Measurements from ENCODE around the gene CSNK2A3.

GRCh38 chr11:11322101-11322500, 30.9 kb downstream of the CSNK2A3 start:
- TF ChIP-seq, protein P1, sequence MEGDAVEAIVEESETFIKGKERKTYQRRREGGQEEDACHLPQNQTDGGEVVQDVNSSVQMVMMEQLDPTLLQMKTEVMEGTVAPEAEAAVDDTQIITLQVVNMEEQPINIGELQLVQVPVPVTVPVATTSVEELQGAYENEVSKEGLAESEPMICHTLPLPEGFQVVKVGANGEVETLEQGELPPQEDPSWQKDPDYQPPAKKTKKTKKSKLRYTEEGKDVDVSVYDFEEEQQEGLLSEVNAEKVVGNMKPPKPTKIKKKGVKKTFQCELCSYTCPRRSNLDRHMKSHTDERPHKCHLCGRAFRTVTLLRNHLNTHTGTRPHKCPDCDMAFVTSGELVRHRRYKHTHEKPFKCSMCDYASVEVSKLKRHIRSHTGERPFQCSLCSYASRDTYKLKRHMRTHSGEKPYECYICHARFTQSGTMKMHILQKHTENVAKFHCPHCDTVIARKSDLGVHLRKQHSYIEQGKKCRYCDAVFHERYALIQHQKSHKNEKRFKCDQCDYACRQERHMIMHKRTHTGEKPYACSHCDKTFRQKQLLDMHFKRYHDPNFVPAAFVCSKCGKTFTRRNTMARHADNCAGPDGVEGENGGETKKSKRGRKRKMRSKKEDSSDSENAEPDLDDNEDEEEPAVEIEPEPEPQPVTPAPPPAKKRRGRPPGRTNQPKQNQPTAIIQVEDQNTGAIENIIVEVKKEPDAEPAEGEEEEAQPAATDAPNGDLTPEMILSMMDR (IDR thresholded peaks at IDR 0.05; ENCODE audit: poor library complexity) = no peak
- TF ChIP-seq EZH2 (IDR thresholded peaks at IDR 0.05; ENCODE audit: borderline replicate concordance) (no peak), EZH2phosphoT487 (IDR thresholded peaks at IDR 0.05; ENCODE audit: low read depth, severe bottlenecking, unreplicated experiment) (no peak)
